H1 (cell line): ENCODE measurements around the gene TIFAB. TPM values are rescaled to one million over a fixed set of nuclear protein-coding genes. Genes with fewer than 3 reads are reported as not detected.

Source experiments
- CTCF ChIA-PET: fragments of 300-600 bp; sonication (Branson Sonifier 250); formaldehyde crosslinking; loops from one replicate; lab custom pipeline; 2021; ENCODE audit not compliant: partially characterized antibody; lab: Charles Lee
- POLR2A ChIA-PET: fragments of 300-600 bp; sonication (Branson Sonifier 250); formaldehyde crosslinking; loops from one replicate; lab custom pipeline; 2021; ENCODE audit warnings: inconsistent platforms; ENCODE audit not compliant: partially characterized antibody; lab: Charles Lee
- DNase-seq, 2 experiments: peaks; one replicate each; pipeline versions ENCODE4 v3.0.0 to v3.0.0-alpha.2; 2010 to 2022; ENCODE audit warnings: low spot score in 2 of 2, low read depth in 1 of 2, mixed read lengths in 1 of 2
- FAIRE-seq: peaks from 2 replicates; lab custom pipeline; 2011; peaks lifted over from hg19 to GRCh38; lab: Jason Lieb, UNC
- H2AFZ ChIP-seq: 2 replicates; pipeline ENCODE4 v1.8.1; 2012; ENCODE audit warnings: low read length, inconsistent platforms
- H2AK5ac ChIP-seq: 2 replicates; pipeline ENCODE4 v1.6.1; 2013; ENCODE audit warnings: low read depth, low read length
- H2BK120ac ChIP-seq: replicated peaks from 2 replicates; pipeline ENCODE3; 2013; ENCODE audit warnings: low read depth, low read length, inconsistent platforms
- H2BK12ac ChIP-seq: 2 replicates; pipeline ENCODE4 v1.6.1; 2013; ENCODE audit warnings: low read depth, low read length
- H2BK15ac ChIP-seq: 2 replicates; pipeline ENCODE4 v1.6.1; 2013; ENCODE audit warnings: low read length
- H2BK20ac ChIP-seq: 2 replicates; pipeline ENCODE4 v1.6.1; 2013; ENCODE audit warnings: low read length
- H2BK5ac ChIP-seq: 2 replicates; pipeline ENCODE4 v1.6.1; 2013; ENCODE audit warnings: low read depth, low read length
- H3K14ac ChIP-seq: 2 replicates; pipeline ENCODE4 v1.6.1; 2013; ENCODE audit warnings: inconsistent platforms; ENCODE audit not compliant: insufficient read length
- H3K18ac ChIP-seq: 2 replicates; pipeline ENCODE4 v1.6.1; 2013; ENCODE audit warnings: low read length; ENCODE audit errors: extremely low read depth
- H3K23ac ChIP-seq: 2 replicates; pipeline ENCODE4 v1.6.1; 2013; ENCODE audit warnings: inconsistent platforms; ENCODE audit not compliant: insufficient read length
- H3K23me2 ChIP-seq: 2 replicates; pipeline ENCODE4 v1.6.1; 2013; ENCODE audit warnings: low read depth, low read length
- H3K27ac ChIP-seq: 2 replicates; pipeline ENCODE4 v1.6.1; 2011; ENCODE audit warnings: low read depth, low read length, inconsistent platforms
- H3K27me3 ChIP-seq, 4 experiments: replicated peaks in 1 of 4; 1 replicate in 1 of 4; 2 replicates in 3 of 4; pipeline versions ENCODE4 v1.6.1 to v1.8.1; 2011 to 2013; ENCODE audit warnings: low read length in 3 of 4, mild to moderate bottlenecking in 3 of 4, inconsistent platforms in 2 of 4, mixed read lengths in 2 of 4, moderate library complexity in 1 of 4; ENCODE audit not compliant: control insufficient read depth in 3 of 4, insufficient read depth in 3 of 4; ENCODE audit errors: extremely low read depth in 1 of 4
- H3K36me3 ChIP-seq, 4 experiments: 2 replicates each; pipeline versions ENCODE4 v1.6.1 to v1.8.1; 2011 to 2013; ENCODE audit warnings: mild to moderate bottlenecking in 4 of 4, low read length in 3 of 4, moderate library complexity in 2 of 4, control low read depth in 1 of 4, inconsistent platforms in 1 of 4; ENCODE audit not compliant: insufficient read depth in 4 of 4, control insufficient read depth in 2 of 4
- H3K4ac ChIP-seq: replicated peaks from 2 replicates; pipeline ENCODE3; 2013; ENCODE audit warnings: low read length, low read depth, mixed read lengths, inconsistent platforms; ENCODE audit not compliant: insufficient read length
- H3K4me1 ChIP-seq, 4 experiments: replicated peaks in 1 of 4; 1 replicate in 1 of 4; 2 replicates in 3 of 4; pipeline versions ENCODE4 v1.6.1 to v1.8.1; 2011 to 2013; ENCODE audit warnings: low read length in 3 of 4, inconsistent platforms in 2 of 4, mixed read lengths in 1 of 4; ENCODE audit not compliant: insufficient read depth in 4 of 4, control insufficient read depth in 3 of 4
- H3K4me2 ChIP-seq, 2 experiments: 2 replicates each; pipeline versions ENCODE4 v1.6.1 to v1.8.1; 2011 to 2013; ENCODE audit warnings: low read depth in 2 of 2, low read length in 2 of 2, control low read depth in 1 of 2, inconsistent platforms in 1 of 2, mild to moderate bottlenecking in 1 of 2; ENCODE audit not compliant: insufficient read depth in 1 of 2
- H3K4me3 ChIP-seq, 4 experiments: fragments of 200-600, 300-600 bp in 1 of 4; sonication (generic), shearing (Covaris generic), sonication (Bioruptor Twin) in 1 of 4; 2 replicates each; pipeline versions ENCODE4 v1.5.1 to v1.8.1; 2011 to 2016; ENCODE audit warnings: low read length in 4 of 4, low read depth in 3 of 4, control low read depth in 2 of 4, inconsistent platforms in 2 of 4, mild to moderate bottlenecking in 2 of 4, mixed read lengths in 1 of 4, moderate library complexity in 1 of 4; ENCODE audit not compliant: insufficient read depth in 2 of 4; ENCODE audit errors: extremely low read depth in 1 of 4
- H3K56ac ChIP-seq: replicated peaks from 2 replicates; pipeline ENCODE3; 2013; ENCODE audit warnings: low read depth, mild to moderate bottlenecking, mixed read lengths, low read length, inconsistent platforms; ENCODE audit not compliant: insufficient read length
- H3K79me1 ChIP-seq: 2 replicates; pipeline ENCODE4 v1.6.1; 2013; ENCODE audit warnings: low read depth, low read length, control low read depth
- H3K79me2 ChIP-seq, 2 experiments: 2 replicates each; pipeline versions ENCODE4 v1.6.1 to v1.8.1; 2012 to 2013; ENCODE audit warnings: low read length in 2 of 2, mild to moderate bottlenecking in 2 of 2, inconsistent platforms in 1 of 2; ENCODE audit not compliant: insufficient read depth in 2 of 2, control insufficient read depth in 1 of 2
- H3K9ac ChIP-seq, 4 experiments: replicated peaks in 1 of 4; 1 replicate in 1 of 4; 2 replicates in 3 of 4; pipeline versions ENCODE4 v1.6.1 to v1.8.1; 2011 to 2013; ENCODE audit warnings: low read depth in 3 of 4, low read length in 3 of 4, control low read depth in 2 of 4, mild to moderate bottlenecking in 2 of 4, moderate library complexity in 2 of 4, inconsistent platforms in 1 of 4; ENCODE audit errors: extremely low read depth in 1 of 4
- H3K9me3 ChIP-seq, 2 experiments: 2 replicates each; pipeline versions ENCODE4 v1.6.1 to v1.8.1; 2012 to 2013; ENCODE audit warnings: mild to moderate bottlenecking in 2 of 2, moderate library complexity in 2 of 2, control low read depth in 1 of 2, inconsistent platforms in 1 of 2, low read depth in 1 of 2, low read length in 1 of 2, mixed read lengths in 1 of 2; ENCODE audit not compliant: insufficient read depth in 2 of 2
- H4K20me1 ChIP-seq, 2 experiments: replicated peaks in 1 of 2; 2 replicates each; pipeline versions ENCODE3 to v1.8.1; 2011 to 2013; ENCODE audit warnings: inconsistent platforms in 2 of 2, low read length in 2 of 2, mild to moderate bottlenecking in 1 of 2; ENCODE audit not compliant: insufficient read depth in 2 of 2, control insufficient read depth in 1 of 2
- H4K5ac ChIP-seq: 2 replicates; pipeline ENCODE4 v1.6.1; 2013; ENCODE audit warnings: low read length, low read depth, mixed read lengths, inconsistent platforms; ENCODE audit not compliant: insufficient read length
- H4K8ac ChIP-seq: 2 replicates; pipeline ENCODE4 v1.8.0; 2013; ENCODE audit warnings: mild to moderate bottlenecking, moderate library complexity, low read length, inconsistent platforms; ENCODE audit not compliant: insufficient read depth; ENCODE audit errors: extremely low read depth
- H4K91ac ChIP-seq: replicated peaks from 2 replicates; pipeline ENCODE3; 2013; ENCODE audit warnings: low read length, mixed read lengths, inconsistent platforms; ENCODE audit not compliant: insufficient read length
- EZH2 ChIP-seq: fragments of 200-600 bp; sonication (generic); IDR thresholded peaks from 2 replicates; pipeline ENCODE4 v1.7.1; 2012; ENCODE audit warnings: low read depth, mild to moderate bottlenecking, moderate library complexity, low read length, inconsistent platforms; ENCODE audit not compliant: severe bottlenecking
- ZNF274 ChIP-seq: IDR thresholded peaks from 2 replicates; pipeline ENCODE4 v1.7.0; 2012; ENCODE audit warnings: low read length, borderline replicate concordance; ENCODE audit errors: extremely low read depth
- WGBS, 2 experiments: shearing (Covaris generic) in 1 of 2; methylation state at CpG; one replicate each; pipeline versions ENCODE4 v1.1.6 to v1.1.7; 2013 to 2015; ENCODE audit warnings: low lambda C conversion rate in 2 of 2, mixed read lengths in 2 of 2, inconsistent platforms in 1 of 2, low coverage in 1 of 2, missing lambda C conversion rate in 1 of 2; ENCODE audit not compliant: insufficient replicate concordance in 2 of 2, insufficient coverage in 1 of 2, insufficient read length in 1 of 2; ENCODE audit errors: extremely low coverage in 1 of 2, missing lambda C conversion rate in 1 of 2; 5-methylcytosine and 5-hydroxymethylcytosine counted together
- polyA plus RNA-seq, 7 experiments: library from polyadenylated mRNA; depleted of rRNA in 3 of 7; stranded (reverse) in 5 of 7; unstranded in 2 of 7; fragments of >200 nt in 5 of 7; fragments of 200-250 nt in 2 of 7; gene quantifications; 1 replicate in 5 of 7; 2 replicates in 1 of 7; 4 replicates in 1 of 7; pipeline versions ENCODE4 v1.2.1 to v1.2.3, GENCODE V29; 2011 to 2013; ENCODE audit warnings: missing spikeins in 2 of 7, mixed read lengths in 2 of 7
- total RNA-seq: library from RNA; stranded (reverse); fragmentation: NEBNext Ultra II Directional; extraction: Animal tissue kit (Norgen Biotek cat#: 25700); gene quantifications from 2 replicates; pipeline ENCODE4 v1.2.1, GENCODE V29; 2021

TIFAB gene
- total and polyA plus RNA-seq, 2 of the 8 experiments (the other 6 are each of a cell fraction or from before 2014, with no cell fraction given) = not detected

DNA sequence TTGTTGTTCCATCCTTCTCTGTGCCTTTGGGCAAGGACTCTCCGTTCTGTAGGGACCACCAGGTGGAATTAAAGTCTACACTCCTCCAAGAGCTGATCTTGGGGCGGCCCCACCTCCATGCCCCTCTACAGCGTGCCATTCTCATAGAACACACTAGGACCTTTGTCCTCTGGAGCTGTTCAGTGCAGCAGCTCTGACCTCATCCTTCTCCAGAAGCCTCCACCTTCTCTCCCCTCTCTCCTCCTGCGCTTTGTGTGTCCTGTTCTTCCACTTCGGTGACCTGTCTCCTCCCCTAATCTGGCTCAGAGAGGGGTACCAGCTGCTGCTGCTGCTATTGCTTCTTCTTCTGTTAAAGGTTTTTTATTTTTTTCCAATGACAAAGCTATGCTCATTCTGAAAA, 51.3 kb downstream of the TIFAB start:
- CTCF ChIA-PET = interaction anchor here (1.4 to 4.2 kb wide), 2 partner anchors 25 to 34 kb away, joined by 4 to 32 read pairs; no protein-coding TSS in a partner anchor
- no peak overlapping the region for H2BK120ac ChIP-seq
- H2BK20ac ChIP-seq = no peak overlapping the region
- H4K5ac ChIP-seq = no peak overlapping the region
- H3K4me3 ChIP-seq = peak overlapping the region in 3 of 4 experiments; percentile 29 to 82 (median 32); a peak in 4 of 8 replicates
- H3K27me3 ChIP-seq = peaks cover 6 to 35% (median 31%) of the 10 kb centered on the region in 4 experiments
- DNase-seq (no peak), FAIRE-seq (no peak)
- TF ChIP-seq ZNF274 (no peak), EZH2 (peak; percentile 27)
- peaks cover 14% of the 10 kb centered on the region for H3K23me2 ChIP-seq
- no peak overlapping the region for H3K14ac ChIP-seq
- no peaks in the 10 kb centered on the region for H3K79me1 ChIP-seq
- H3K56ac ChIP-seq = no peak overlapping the region
- no peak overlapping the region for H3K23ac ChIP-seq
- H2BK12ac ChIP-seq = no peak overlapping the region
- no peak overlapping the region for H3K4ac ChIP-seq
- POLR2A ChIA-PET = interaction anchor here (1.3 kb wide), 1 partner anchor 25 kb away, joined by 3 read pairs; no protein-coding TSS in a partner anchor
- H2AK5ac ChIP-seq = no peak overlapping the region
- WGBS, 2 experiments = 11% methylated on average over 5 of the region's 5 CpGs; no CpG with 5 or more reads in 1 of the 2 experiments
- no peak overlapping the region for H3K18ac ChIP-seq
- no peak overlapping the region for H2BK5ac ChIP-seq
- H2AFZ ChIP-seq = no peak overlapping the region
- no peak overlapping the region for H2BK15ac ChIP-seq
- peak overlapping the region; percentile 69 to 95 for H3K4me2 ChIP-seq
- H3K9me3 ChIP-seq = no peaks in the 10 kb centered on the region; a peak in 1 of 4 replicates
- no peaks in the 10 kb centered on the region for H3K36me3 ChIP-seq
- H3K9ac ChIP-seq = no peak overlapping the region
- H3K4me1 ChIP-seq = peaks cover 7 to 24% (median 12%) of the 10 kb centered on the region in 4 experiments
- no peak overlapping the region for H4K91ac ChIP-seq
- H4K8ac ChIP-seq = no peak overlapping the region
- H4K20me1 ChIP-seq = peaks cover 7 to 15% of the 10 kb centered on the region in 2 experiments
- H3K79me2 ChIP-seq = peaks cover 0 to 18% of the 10 kb centered on the region in 2 experiments; a peak in 2 of 4 replicates
- H3K27ac ChIP-seq = no peak overlapping the region
